OCI-LY1 (cell line): ENCODE results near the gene KCNIP2.

Source experiments
- EZH2 ChIP-seq: fragments of 200-600 bp; sonication (generic), shearing (Covaris generic); IDR thresholded peaks from 2 replicates; pipeline ENCODE4 v1.8.0; 2017; ENCODE audit warnings: borderline replicate concordance, mixed run types, mild to moderate bottlenecking, antibody characterized with exemption, low read length, moderate library complexity, mixed read lengths
- TF ChIP-seq, protein P1 (sequence below): fragments of 200-600 bp; sonication (generic), shearing (Covaris generic); IDR thresholded peaks from 2 replicates; pipeline ENCODE4 v1.5.1; 2017; ENCODE audit warnings: mild to moderate bottlenecking, antibody characterized with exemption, low read length, moderate library complexity, mixed read lengths

DNA sequence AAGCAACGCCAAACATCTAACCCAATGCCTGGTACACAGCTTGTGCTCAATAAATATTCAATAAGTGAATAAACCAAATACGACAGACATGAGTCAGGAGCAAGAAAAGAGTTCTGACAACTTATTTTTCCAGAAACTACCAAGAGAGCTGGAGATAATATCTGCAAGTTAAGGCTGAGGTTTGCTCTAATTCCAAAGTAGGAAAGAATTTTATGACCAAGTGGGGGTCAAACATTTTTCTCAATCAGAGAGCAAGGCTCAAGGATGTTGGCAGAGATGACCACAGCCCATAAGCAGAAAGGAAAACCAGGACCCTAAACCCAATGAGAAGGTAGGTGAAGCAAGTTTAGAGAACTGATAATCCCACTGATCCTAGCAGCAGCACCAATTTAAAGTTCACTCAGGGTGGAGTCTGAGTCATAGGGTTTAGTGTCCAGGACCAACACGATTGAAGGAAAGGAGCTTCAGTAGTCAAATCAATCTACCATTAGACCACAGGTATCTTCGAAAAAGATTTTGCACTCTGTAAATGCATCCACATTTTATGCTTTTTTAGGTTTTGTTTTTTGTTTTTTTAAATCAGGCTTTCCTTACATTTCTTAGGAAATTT, 49.3 kb upstream of the KCNIP2 start:
- TF ChIP-seq, protein P1, sequence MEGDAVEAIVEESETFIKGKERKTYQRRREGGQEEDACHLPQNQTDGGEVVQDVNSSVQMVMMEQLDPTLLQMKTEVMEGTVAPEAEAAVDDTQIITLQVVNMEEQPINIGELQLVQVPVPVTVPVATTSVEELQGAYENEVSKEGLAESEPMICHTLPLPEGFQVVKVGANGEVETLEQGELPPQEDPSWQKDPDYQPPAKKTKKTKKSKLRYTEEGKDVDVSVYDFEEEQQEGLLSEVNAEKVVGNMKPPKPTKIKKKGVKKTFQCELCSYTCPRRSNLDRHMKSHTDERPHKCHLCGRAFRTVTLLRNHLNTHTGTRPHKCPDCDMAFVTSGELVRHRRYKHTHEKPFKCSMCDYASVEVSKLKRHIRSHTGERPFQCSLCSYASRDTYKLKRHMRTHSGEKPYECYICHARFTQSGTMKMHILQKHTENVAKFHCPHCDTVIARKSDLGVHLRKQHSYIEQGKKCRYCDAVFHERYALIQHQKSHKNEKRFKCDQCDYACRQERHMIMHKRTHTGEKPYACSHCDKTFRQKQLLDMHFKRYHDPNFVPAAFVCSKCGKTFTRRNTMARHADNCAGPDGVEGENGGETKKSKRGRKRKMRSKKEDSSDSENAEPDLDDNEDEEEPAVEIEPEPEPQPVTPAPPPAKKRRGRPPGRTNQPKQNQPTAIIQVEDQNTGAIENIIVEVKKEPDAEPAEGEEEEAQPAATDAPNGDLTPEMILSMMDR: no peak
- no peak for TF ChIP-seq EZH2
